Left ventricle myocardium inferior (tissue), 1 donor: ENCODE measurements around the gene FOXP4. TPM values are rescaled to one million over a fixed set of nuclear protein-coding genes. Genes with fewer than 3 reads are reported as not detected.

Source experiments
- DNase-seq: peaks from one replicate; pipeline ENCODE4 v3.0.0-alpha.2; 2020
- H3K27ac ChIP-seq: fragments of 200-600 bp; replicated peaks from 2 replicates; pipeline ENCODE4 v1.8.0; 2021
- H3K27me3 ChIP-seq: fragments of 200-600 bp; 2 replicates; pipeline ENCODE4 v1.8.0; 2021; ENCODE audit warnings: low read depth
- H3K36me3 ChIP-seq: fragments of 200-600 bp; 2 replicates; pipeline ENCODE4 v1.8.0; 2021
- H3K4me1 ChIP-seq: fragments of 200-600 bp; 2 replicates; pipeline ENCODE4 v1.8.0; 2021
- H3K4me3 ChIP-seq: fragments of 200-600 bp; 2 replicates; pipeline ENCODE4 v1.8.0; 2021; ENCODE audit warnings: mild to moderate bottlenecking, moderate library complexity
- H3K9me3 ChIP-seq: fragments of 200-600 bp; replicated peaks from 2 replicates; pipeline ENCODE4 v1.8.0; 2021
- CTCF ChIP-seq: fragments of 200-600 bp; IDR thresholded peaks from 2 replicates; pipeline ENCODE4 v1.8.0; 2021; ENCODE audit warnings: antibody characterized with exemption, mild to moderate bottlenecking, borderline replicate concordance
- intact Hi-C: fragments of 100-400 bp; cut with micrococcal nuclease; formaldehyde crosslinking; loops from one replicate; pipeline ENCODE4 v1.11.0; 2022
- total RNA-seq: library from RNA; stranded (reverse); fragmentation: NEBNext Ultra II Directional; extraction: Animal tissue kit (Norgen Biotek cat#: 25700); gene quantifications from one replicate; pipeline ENCODE4 v1.2.1, GENCODE V29; 2021
- donor health status: DM: no; HTN: yes; CAD: no; lungs with severe emphysema.

FOXP4 gene
- total RNA-seq, 1 donor from 2014 or later: 15.0 TPM

DNA sequence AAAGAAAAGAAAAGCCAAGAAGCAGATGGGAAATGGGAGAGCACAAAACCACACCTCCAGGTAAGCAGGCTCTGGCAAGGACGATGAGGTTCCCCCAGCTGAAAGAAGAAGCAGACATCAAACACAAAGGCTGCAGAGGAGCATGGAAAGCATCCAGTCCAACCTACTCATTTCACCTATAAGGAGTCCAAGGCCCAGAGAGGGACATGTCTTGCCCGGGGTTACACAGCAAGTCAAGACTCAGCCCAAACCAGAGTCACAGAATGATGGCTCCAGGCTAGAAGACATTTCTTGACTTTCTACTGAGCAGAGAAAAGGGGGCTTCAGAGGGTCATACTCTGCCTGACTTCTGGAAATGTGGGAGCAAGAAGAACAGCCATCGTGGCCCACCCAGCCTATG, 45.6 kb upstream of the FOXP4 start:
- TF ChIP-seq CTCF: no peak
- Histone ChIP-seq H3K27me3 (peaks cover 43% of the 10 kb centered on the region), H3K36me3 (no peaks in the 10 kb centered on the region), H3K27ac (no peak overlapping the region), H3K9me3 (no peaks in the 10 kb centered on the region), H3K4me3 (no peak overlapping the region), H3K4me1 (peaks cover 27% of the 10 kb centered on the region)
- DNase-seq: no peak
- intact Hi-C loops: no loop called here

DNA sequence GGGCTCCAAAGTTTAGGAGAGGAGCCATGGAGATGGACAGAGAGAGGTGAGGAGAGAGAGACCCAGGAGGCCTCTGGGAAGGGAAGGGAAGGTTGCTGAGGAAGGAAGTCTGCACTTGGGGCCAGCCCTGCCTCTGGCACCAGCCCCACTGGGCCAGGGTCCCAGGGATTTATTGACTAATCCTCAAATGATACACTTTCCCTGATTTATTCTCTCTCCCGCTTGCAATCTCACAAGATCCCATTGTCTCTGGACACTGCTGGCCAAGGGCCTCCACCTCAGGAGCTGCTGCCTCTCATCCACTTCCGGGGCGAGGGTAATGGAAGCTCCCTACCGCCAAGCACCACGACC, 43.6 kb upstream of the FOXP4 start:
- intact Hi-C loops: no loop called here
- no peaks in the 10 kb centered on the region for H3K9me3 ChIP-seq
- H3K27me3 ChIP-seq: peaks cover 51% of the 10 kb centered on the region
- no peak overlapping the region for H3K4me3 ChIP-seq
- TF ChIP-seq CTCF: no peak
- DNase-seq: no peak
- peaks cover 30% of the 10 kb centered on the region for H3K4me1 ChIP-seq
- no peak overlapping the region for H3K27ac ChIP-seq
- no peaks in the 10 kb centered on the region for H3K36me3 ChIP-seq

DNA sequence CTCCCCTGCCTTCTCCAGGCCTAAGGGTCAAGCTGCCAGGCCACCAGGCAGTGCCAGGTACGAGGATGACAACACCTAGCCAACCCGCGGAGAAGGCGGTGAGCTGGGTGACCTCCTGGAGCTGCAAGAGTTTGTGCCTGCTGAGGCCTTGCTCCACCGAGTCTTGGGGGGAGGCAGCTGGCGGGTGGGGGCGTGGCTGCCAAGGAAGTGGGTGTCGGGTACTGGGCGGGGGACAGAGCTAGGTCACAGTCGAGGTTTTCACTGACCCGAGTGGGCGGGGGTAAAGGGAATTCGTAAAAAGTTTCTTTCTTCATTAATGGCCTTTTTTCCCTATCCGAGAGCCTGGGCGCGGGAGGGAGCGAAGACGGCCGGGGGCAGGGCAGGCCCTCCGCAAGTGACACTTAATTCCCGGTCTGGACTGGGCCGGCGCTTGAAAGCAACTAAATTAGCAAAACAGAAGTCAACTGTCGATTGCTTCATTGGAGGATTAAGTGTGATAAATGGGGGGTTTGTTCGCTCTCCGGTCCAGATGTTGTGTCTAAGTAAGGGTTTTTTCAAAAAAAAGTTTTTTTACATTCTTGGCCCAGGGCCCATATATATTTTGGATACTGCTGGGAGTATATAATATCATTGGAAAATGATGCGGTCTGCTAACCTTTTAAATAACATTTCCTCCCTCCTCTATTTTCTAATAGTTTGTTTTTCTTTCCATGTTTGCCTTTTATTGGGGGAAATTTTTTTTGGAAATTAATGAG, 43.1 kb upstream of the FOXP4 start:
- TF ChIP-seq CTCF: no peak
- peak overlapping the region; percentile 62 for H3K4me3 ChIP-seq
- H3K27me3 ChIP-seq: peaks cover 57% of the 10 kb centered on the region
- H3K36me3 ChIP-seq: no peaks in the 10 kb centered on the region
- peaks cover 30% of the 10 kb centered on the region for H3K4me1 ChIP-seq
- no peak overlapping the region for H3K27ac ChIP-seq
- H3K9me3 ChIP-seq: no peaks in the 10 kb centered on the region
- intact Hi-C loops: no loop called here
- peak; percentile 15 for DNase-seq

- Histone ChIP-seq H3K4me3 (peak overlapping the region; percentile 62), H3K9me3 (no peaks in the 10 kb centered on the region), H3K27ac (peak overlapping the region; percentile 80), H3K4me1 (peaks cover 30% of the 10 kb centered on the region), H3K27me3 (peaks cover 65% of the 10 kb centered on the region), H3K36me3 (no peaks in the 10 kb centered on the region)
- TF ChIP-seq CTCF: no peak
- intact Hi-C loops: no loop called here
- DNase-seq: peak; percentile 26
Observed at GRCh38 chr6:41503827-41504465, 42.2 kb upstream of the FOXP4 start.

GRCh38 chr6:41504466-41505121, 41.6 kb upstream of the FOXP4 start:
- intact Hi-C loops: no loop called here

More at GRCh38 chr6:41504466-41505121, 41.6 kb upstream of the FOXP4 start:
- Histone ChIP-seq H3K27ac (peak overlapping the region; percentile 80), H3K36me3 (no peaks in the 10 kb centered on the region), H3K4me3 (peak overlapping the region; percentile 62), H3K4me1 (peaks cover 30% of the 10 kb centered on the region), H3K9me3 (no peaks in the 10 kb centered on the region), H3K27me3 (peaks cover 72% of the 10 kb centered on the region)
- no peak for DNase-seq
- TF ChIP-seq CTCF: no peak
